GM10847 (cell line): Measurements from ENCODE around the gene CLASP1.

ENCODE experiments used
- POLR2A ChIP-seq: IDR thresholded peaks from 2 replicates; pipeline ENCODE4 v1.6.1; 2011; ENCODE audit not compliant: insufficient read length; ENCODE audit errors: extremely low read depth

The CLASP1 gene

GRCh38 chr2:121599963-121600651, 49.2 kb downstream of the CLASP1 start:
- no peak for TF ChIP-seq POLR2A

- no peak for TF ChIP-seq POLR2A
Measured at GRCh38 chr2:121598087-121598486, 51.2 kb downstream of the CLASP1 start.

- no peak for TF ChIP-seq POLR2A
Measured at GRCh38 chr2:121596221-121597080, 52.8 kb downstream of the CLASP1 start.

- no peak for TF ChIP-seq POLR2A
Measured at GRCh38 chr2:121595012-121595891, 54.0 kb downstream of the CLASP1 start.

- TF ChIP-seq POLR2A: no peak
Measured at GRCh38 chr2:121591199-121591598, 58.1 kb downstream of the CLASP1 start.

GRCh38 chr2:121588357-121588756, 60.9 kb downstream of the CLASP1 start:
- TF ChIP-seq POLR2A: no peak

- no peak for TF ChIP-seq POLR2A
Measured at GRCh38 chr2:121587131-121587530, 62.1 kb downstream of the CLASP1 start.

GRCh38 chr2:121584741-121585140, 64.5 kb downstream of the CLASP1 start:
- no peak for TF ChIP-seq POLR2A

- no peak for TF ChIP-seq POLR2A
Measured at GRCh38 chr2:121583555-121583954, 65.7 kb downstream of the CLASP1 start.

- TF ChIP-seq POLR2A: no peak
Measured at GRCh38 chr2:121582272-121582671, 67.0 kb downstream of the CLASP1 start.

- TF ChIP-seq POLR2A: no peak
Measured at GRCh38 chr2:121579309-121579708, 70.0 kb downstream of the CLASP1 start.

GRCh38 chr2:121577381-121577780, 71.9 kb downstream of the CLASP1 start:
- TF ChIP-seq POLR2A: no peak

- no peak for TF ChIP-seq POLR2A
Measured at GRCh38 chr2:121576263-121576662, 73.0 kb downstream of the CLASP1 start.

GRCh38 chr2:121575800-121576199, 73.5 kb downstream of the CLASP1 start:
- TF ChIP-seq POLR2A: no peak

- TF ChIP-seq POLR2A: no peak
Measured at GRCh38 chr2:121570667-121571055, 78.6 kb downstream of the CLASP1 start.
